Central memory CD8-positive, alpha-beta T cell (primary cell): ENCODE results near the gene SEC11A.
"Not testable (repeated sequence)": the region's sequence is repeated elsewhere in the genome, so short reads cannot be mapped to it uniquely, and the experiment has no call there.

ENCODE experiments used
- ATAC-seq: fragments of 150-1000 bp; cut with Tn5 transposase; replicated peaks from 2 replicates; pipeline ENCODE4 v1.10.0; 2022; ENCODE audit warnings: mild to moderate bottlenecking, moderate FRiP score, moderate number of reproducible peaks; ENCODE audit not compliant: poor library complexity, severe bottlenecking; ENCODE audit errors: extremely low read depth
- DNase-seq, 2 donors: peaks; one replicate each; pipeline ENCODE4 v3.0.0; 2021; ENCODE audit warnings: low spot score in 2 of 2
- H3K27ac Mint-ChIP-seq: one replicate; pipeline ENCODE4 v1.8.0; 2022; ENCODE audit warnings: low read depth, mild to moderate bottlenecking, moderate library complexity, mixed read lengths
- H3K27me3 Mint-ChIP-seq: one replicate; pipeline ENCODE4 v1.8.0; 2022; ENCODE audit warnings: mixed read lengths
- H3K36me3 Mint-ChIP-seq: one replicate; pipeline ENCODE4 v1.8.0; 2022; ENCODE audit warnings: mild to moderate bottlenecking, moderate library complexity, mixed read lengths; ENCODE audit not compliant: insufficient read depth
- H3K4me1 Mint-ChIP-seq: one replicate; pipeline ENCODE4 v1.8.0; 2022; ENCODE audit warnings: mixed read lengths
- H3K4me3 Mint-ChIP-seq: one replicate; pipeline ENCODE4 v1.8.0; 2022; ENCODE audit warnings: mild to moderate bottlenecking, moderate library complexity, mixed read lengths
- H3K9me3 Mint-ChIP-seq: one replicate; pipeline ENCODE4 v1.8.0; 2022; ENCODE audit warnings: mixed read lengths

SEC11A gene

GRCh38 chr15:84696757-84697156, 19.2 kb downstream of the SEC11A start:
- Mint-ChIP-seq H3K4me1 (peaks cover 46% of the 10 kb centered on the region), H3K27me3 (no peaks in the 10 kb centered on the region), H3K4me3 (no peak overlapping the region), H3K36me3 (peaks cover 14% of the 10 kb centered on the region), H3K9me3 (no peaks in the 10 kb centered on the region), H3K27ac (no peak overlapping the region)
- DNase-seq = no peak
- ATAC-seq = no peak

GRCh38 chr15:84690342-84690741, 25.6 kb downstream of the SEC11A start:
- Mint-ChIP-seq H3K27ac (no peak overlapping the region), H3K36me3 (peaks cover 28% of the 10 kb centered on the region), H3K9me3 (no peaks in the 10 kb centered on the region), H3K4me1 (peaks cover 14% of the 10 kb centered on the region), H3K4me3 (no peak overlapping the region), H3K27me3 (no peaks in the 10 kb centered on the region)
- no peak for DNase-seq
- no peak for ATAC-seq

DNA sequence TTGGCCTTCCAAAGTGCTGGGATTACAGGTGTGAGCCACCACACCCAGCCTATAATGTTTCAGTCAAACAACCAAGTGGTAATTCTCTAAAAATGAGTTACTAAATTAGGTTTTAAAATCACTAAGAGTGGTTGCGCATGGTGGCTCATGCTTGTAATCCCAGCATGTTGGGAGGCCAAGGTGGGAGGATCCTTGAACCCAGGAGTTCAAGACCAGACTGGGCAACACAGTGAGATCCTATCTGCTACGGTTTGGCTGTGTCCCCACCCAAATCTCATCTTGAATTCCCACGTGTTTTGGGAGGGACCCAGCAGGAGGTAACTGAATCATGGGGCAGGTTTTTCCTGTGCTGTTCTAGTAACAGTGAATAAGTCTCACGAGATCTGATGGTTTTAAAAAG, 26.1 kb downstream of the SEC11A start:
- H3K4me1 Mint-ChIP-seq = peaks cover 14% of the 10 kb centered on the region
- DNase-seq (no peak), ATAC-seq (no peak)
- peaks cover 32% of the 10 kb centered on the region for H3K36me3 Mint-ChIP-seq
- H3K27me3 Mint-ChIP-seq = no peaks in the 10 kb centered on the region
- H3K9me3 Mint-ChIP-seq = no peaks in the 10 kb centered on the region
- H3K4me3 Mint-ChIP-seq = no peak overlapping the region
- H3K27ac Mint-ChIP-seq = no peak overlapping the region

- not testable (repeated sequence) for ATAC-seq, H3K4me3 Mint-ChIP-seq, DNase-seq, H3K27ac Mint-ChIP-seq, H3K27me3 Mint-ChIP-seq, H3K9me3 Mint-ChIP-seq
- Mint-ChIP-seq H3K36me3 (peaks cover 37% of the 10 kb centered on the region), H3K4me1 (peaks cover 14% of the 10 kb centered on the region)
Observed at GRCh38 chr15:84686446-84686845, 29.5 kb downstream of the SEC11A start.

GRCh38 chr15:84685304-84685703, 30.6 kb downstream of the SEC11A start:
- Mint-ChIP-seq H3K4me1 (peaks cover 10% of the 10 kb centered on the region), H3K36me3 (peaks cover 37% of the 10 kb centered on the region), H3K4me3 (no peak overlapping the region), H3K9me3 (no peaks in the 10 kb centered on the region), H3K27me3 (no peaks in the 10 kb centered on the region), H3K27ac (peak overlapping the region; percentile 61)
- ATAC-seq = no peak
- no peak for DNase-seq

- Mint-ChIP-seq H3K27ac (no peak overlapping the region), H3K36me3 (peaks cover 33% of the 10 kb centered on the region), H3K9me3 (no peaks in the 10 kb centered on the region), H3K4me3 (no peak overlapping the region), H3K4me1 (peaks cover 10% of the 10 kb centered on the region), H3K27me3 (no peaks in the 10 kb centered on the region)
- ATAC-seq (no peak), DNase-seq (no peak)
Observed at GRCh38 chr15:84684092-84684491, 31.8 kb downstream of the SEC11A start.

DNA sequence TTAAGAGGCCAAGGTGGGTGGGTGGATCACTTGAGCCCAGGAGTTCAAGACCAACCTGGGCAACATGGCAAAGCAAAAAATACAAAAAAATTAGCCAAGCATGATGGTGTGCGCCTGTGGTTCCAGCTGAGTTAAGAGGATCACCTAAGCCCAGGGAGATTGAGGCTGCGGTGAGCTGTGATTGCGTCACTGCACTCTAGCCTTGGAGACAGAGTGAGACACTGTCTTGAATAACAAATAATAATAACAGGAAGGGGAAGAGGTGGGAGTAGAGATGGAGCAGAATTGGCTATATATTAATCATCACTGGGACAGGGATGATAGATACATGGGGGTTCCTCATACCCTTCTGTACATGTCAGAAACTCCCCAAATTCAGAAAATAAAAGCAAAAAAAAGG, 34.1 kb downstream of the SEC11A start:
- ATAC-seq (peak; percentile 70), DNase-seq (no peak)
- no peaks in the 10 kb centered on the region for H3K27me3 Mint-ChIP-seq
- H3K4me3 Mint-ChIP-seq = no peak overlapping the region
- no peaks in the 10 kb centered on the region for H3K9me3 Mint-ChIP-seq
- H3K36me3 Mint-ChIP-seq = peaks cover 39% of the 10 kb centered on the region
- peaks cover 10% of the 10 kb centered on the region for H3K4me1 Mint-ChIP-seq
- H3K27ac Mint-ChIP-seq = no peak overlapping the region

GRCh38 chr15:84671211-84671610, 44.7 kb downstream of the SEC11A start:
- no peak for ATAC-seq
- peaks cover 26% of the 10 kb centered on the region for H3K36me3 Mint-ChIP-seq
- peak overlapping the region; percentile 74 for H3K27ac Mint-ChIP-seq
- no peak for DNase-seq
- H3K9me3 Mint-ChIP-seq = no peaks in the 10 kb centered on the region
- no peaks in the 10 kb centered on the region for H3K27me3 Mint-ChIP-seq
- H3K4me1 Mint-ChIP-seq = peaks cover 11% of the 10 kb centered on the region
- H3K4me3 Mint-ChIP-seq = no peak overlapping the region

- Mint-ChIP-seq H3K4me3 (no peak overlapping the region), H3K27me3 (no peaks in the 10 kb centered on the region), H3K4me1 (peaks cover 11% of the 10 kb centered on the region), H3K9me3 (no peaks in the 10 kb centered on the region), H3K36me3 (peaks cover 33% of the 10 kb centered on the region), H3K27ac (peak overlapping the region; percentile 83)
- ATAC-seq (no peak), DNase-seq (no peak)
Observed at GRCh38 chr15:84669726-84670125, 46.2 kb downstream of the SEC11A start.

- H3K9me3 Mint-ChIP-seq = no peaks in the 10 kb centered on the region
- DNase-seq (no peak), ATAC-seq (no peak)
- no peaks in the 10 kb centered on the region for H3K27me3 Mint-ChIP-seq
- H3K36me3 Mint-ChIP-seq = peaks cover 33% of the 10 kb centered on the region
- H3K4me3 Mint-ChIP-seq = no peak overlapping the region
- peaks cover 11% of the 10 kb centered on the region for H3K4me1 Mint-ChIP-seq
- H3K27ac Mint-ChIP-seq = peak overlapping the region; percentile 16
Observed at GRCh38 chr15:84668221-84668982, 47.5 kb downstream of the SEC11A start.

DNA sequence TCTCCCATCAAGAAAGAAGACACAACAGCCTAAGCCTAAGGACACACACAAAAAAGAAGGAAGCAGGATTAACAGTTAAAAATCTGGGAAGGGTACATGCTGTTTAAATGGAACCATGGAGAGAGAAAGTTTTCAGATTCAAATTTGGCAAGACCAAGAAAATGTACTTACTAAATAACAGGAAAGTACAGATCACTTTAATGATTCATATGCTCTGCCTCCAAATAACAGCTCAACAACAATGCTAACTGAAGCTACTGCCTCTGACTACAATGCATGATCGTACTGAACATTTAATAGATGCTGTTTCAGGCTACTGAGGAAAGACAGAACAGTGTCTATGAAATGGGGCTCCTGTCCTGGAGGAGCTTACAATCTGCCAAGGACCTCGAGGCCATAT, 49.6 kb downstream of the SEC11A start:
- peak overlapping the region; percentile 30 for H3K27ac Mint-ChIP-seq
- no peaks in the 10 kb centered on the region for H3K9me3 Mint-ChIP-seq
- DNase-seq (no peak), ATAC-seq (no peak)
- H3K27me3 Mint-ChIP-seq = no peaks in the 10 kb centered on the region
- no peak overlapping the region for H3K4me3 Mint-ChIP-seq
- H3K36me3 Mint-ChIP-seq = peaks cover 28% of the 10 kb centered on the region
- H3K4me1 Mint-ChIP-seq = peaks cover 6% of the 10 kb centered on the region

DNA sequence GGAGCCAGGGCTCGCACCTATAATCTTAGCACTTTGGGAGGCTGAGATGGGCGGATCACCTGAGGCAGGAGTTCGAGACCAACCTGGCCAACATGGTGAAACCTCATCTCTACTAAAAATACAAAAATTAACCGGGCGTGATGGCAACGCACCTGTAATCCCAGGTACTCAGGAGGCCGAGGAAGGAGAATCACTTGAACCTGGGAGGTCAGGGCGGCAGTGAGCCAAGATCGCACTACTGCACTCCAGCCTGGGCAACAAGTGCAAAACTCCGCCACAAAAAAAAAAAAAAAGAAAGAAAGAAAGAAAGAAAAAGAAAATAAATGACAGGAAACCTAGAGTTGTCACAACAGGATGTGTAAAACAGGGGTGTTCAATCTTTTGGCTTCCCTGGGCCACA, 54.9 kb downstream of the SEC11A start:
- ATAC-seq = no peak
- Mint-ChIP-seq H3K27ac (peak overlapping the region; percentile 44), H3K36me3 (peaks cover 11% of the 10 kb centered on the region), H3K9me3 (no peaks in the 10 kb centered on the region), H3K27me3 (no peaks in the 10 kb centered on the region), H3K4me1 (peaks cover 22% of the 10 kb centered on the region), H3K4me3 (no peak overlapping the region)
- no peak for DNase-seq

GRCh38 chr15:84659904-84660781, 55.8 kb downstream of the SEC11A start:
- H3K9me3 Mint-ChIP-seq = no peaks in the 10 kb centered on the region
- ATAC-seq (no peak), DNase-seq (no peak)
- peaks cover 30% of the 10 kb centered on the region for H3K4me1 Mint-ChIP-seq
- H3K27me3 Mint-ChIP-seq = no peaks in the 10 kb centered on the region
- no peak overlapping the region for H3K4me3 Mint-ChIP-seq
- H3K36me3 Mint-ChIP-seq = peaks cover 9% of the 10 kb centered on the region
- no peak overlapping the region for H3K27ac Mint-ChIP-seq
